Activated T-cell treated with anti-CD3 and anti-CD28 coated beads for 24 hours (primary cell): ENCODE data around the gene FOXD4L5.
"Not testable (repeated sequence)": the region's sequence is repeated elsewhere in the genome, so short reads cannot be mapped to it uniquely, and the experiment has no call there.

Experiments used
- DNase-seq: peaks from one replicate; pipeline ENCODE4 v3.0.0-alpha.2; 2020; ENCODE audit warnings: low read depth

Gene FOXD4L5

GRCh38 chr9:65285109-65285508, at the start of gene FOXD4L5:
FOXD4L5 (minus strand) TSS chr9:65285209; CDS start chr9:65284377, 832 bp downstream.
- DNase-seq, result not testable (repeated sequence)

GRCh38 chr9:65283943-65284342, 1.1 kb downstream of the FOXD4L5 start:
- not testable (repeated sequence) for DNase-seq

- not testable (repeated sequence) for DNase-seq
These were observed 2.0 kb downstream of the FOXD4L5 start for GRCh38 chr9:65282976-65283375.
